Activated CD8-positive, alpha-beta memory T cell treated with anti-CD3 and anti-CD28 coated beads, Interleukin-2, amount 50 U/mL, for 1 hour (primary cell): ENCODE data around the gene MTIF3.
A peak's percentile ranks its signal among the peaks of the same experiment; 100 is the strongest.

Experiments
- DNase-seq: peaks from one replicate; pipeline ENCODE4 v3.0.0-alpha.2; 2020; ENCODE audit errors: extremely low read depth

MTIF3 gene

GRCh38 chr13:27449936-27450828 lies at the start of gene MTIF3:
TSS of gene MTIF3 (minus strand) at chr13:27450564. CDS start at chr13:27440448, 10,116 bp downstream.
- peak; percentile 96 for DNase-seq

DNA sequence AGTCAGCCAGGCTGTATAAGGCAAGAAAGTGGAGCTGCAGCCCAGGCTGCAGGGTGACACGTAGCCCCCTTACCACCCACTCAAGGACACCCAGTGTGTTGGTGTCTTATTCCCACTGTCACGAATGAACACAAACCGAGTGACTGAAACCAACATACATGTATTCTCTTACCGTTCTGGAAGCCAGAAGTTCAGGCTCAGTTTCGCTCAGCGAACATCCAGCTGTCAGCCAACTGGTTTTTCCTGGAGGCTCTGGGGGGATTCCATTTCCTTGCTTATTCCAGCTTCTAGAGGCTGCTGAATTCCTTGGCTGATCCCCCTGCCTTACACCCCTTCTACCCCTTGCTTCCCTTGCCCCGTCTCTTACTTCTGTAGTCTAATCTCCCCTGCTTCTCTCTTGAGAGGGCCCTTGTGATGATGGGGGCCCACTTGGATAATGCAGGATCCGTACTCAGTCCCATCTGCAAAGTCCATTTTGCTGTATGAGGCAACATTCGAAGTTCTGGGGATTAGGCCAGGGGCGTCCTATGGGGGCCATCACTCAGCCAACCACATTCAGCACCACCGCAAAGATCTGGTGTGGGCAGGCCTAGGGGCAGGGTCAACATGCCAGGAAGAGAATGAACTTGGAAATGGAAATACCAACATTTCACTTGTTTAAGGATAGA lies 47.3 kb upstream of the MTIF3 start:
- DNase-seq: no peak

DNA sequence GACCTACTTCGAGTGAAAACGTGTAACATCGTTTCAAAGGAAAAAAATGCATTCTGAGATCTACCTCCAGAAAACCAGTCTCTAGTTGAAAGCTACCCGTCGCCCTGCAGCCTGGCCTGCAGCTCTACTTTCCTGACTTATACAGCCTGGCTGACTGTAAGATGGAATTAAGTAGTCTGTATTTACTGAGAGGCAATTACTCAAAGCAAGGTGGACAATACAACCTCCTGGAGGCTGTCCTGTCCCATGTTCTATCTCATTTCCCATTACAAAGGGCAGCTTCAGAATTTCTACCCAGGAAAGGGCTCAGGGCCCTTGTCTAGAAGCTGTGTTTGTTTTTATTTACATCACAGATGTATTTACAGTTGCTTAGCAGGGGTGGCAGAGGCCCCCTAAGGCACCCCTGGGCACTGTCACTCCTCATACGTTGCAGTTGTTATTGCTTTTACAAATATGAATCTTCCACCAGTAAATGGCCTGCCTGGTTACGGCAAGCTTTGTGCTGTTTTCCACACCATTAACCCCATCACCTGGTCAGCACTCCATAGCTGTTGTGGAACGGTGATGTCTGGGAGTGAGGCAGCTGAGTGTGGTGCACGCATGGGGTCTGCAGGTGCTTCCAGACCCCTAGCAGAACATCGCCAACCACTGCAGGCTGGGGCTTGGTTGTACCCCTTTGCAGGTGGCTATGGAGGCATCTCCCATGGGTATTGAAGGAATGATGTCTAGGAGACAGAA lies 46.3 kb upstream of the MTIF3 start:
- DNase-seq: no peak

- no peak for DNase-seq
These were observed 45.6 kb upstream of the MTIF3 start for GRCh38 chr13:27496006-27496405.

DNA sequence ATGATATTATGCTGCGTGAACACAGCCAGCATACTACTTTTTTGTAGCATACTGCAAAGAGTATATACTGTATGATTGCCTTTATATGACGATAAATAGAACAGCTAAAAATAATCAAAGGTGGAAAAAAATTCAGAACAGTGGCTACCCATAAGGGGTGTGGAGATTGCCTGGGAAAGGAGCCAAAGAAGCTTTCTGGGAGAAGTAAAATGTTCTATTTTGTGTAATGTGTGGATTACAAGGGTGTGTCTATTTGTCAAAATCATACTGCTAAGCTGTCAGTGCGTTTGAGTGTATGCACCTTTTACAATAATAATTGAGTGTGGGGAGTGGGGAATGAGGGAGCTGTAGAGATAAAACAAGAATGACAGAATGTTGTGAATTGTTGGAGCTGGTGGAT lies 45.2 kb upstream of the MTIF3 start:
- DNase-seq: no peak

- DNase-seq: no peak
These were observed 43.6 kb upstream of the MTIF3 start for GRCh38 chr13:27493981-27494380.

DNA sequence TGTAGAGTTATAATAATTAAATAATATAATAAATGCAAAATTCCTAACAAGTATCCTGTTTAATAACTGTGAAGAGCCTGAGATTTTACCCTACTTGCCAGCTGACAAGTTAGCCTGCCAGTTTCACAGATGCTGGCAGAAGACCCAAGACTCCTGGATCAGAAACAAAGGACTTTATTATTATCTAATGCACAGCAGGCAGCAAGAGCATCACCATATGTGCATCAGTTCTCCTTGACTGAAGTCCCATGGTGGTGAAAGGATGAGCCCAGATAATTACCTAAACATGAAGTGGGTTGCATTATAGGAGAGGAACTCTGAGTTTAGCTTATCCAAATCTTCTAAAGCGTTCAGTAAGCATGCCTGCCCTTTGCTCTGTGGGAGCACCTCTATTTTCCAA lies 39.1 kb upstream of the MTIF3 start:
- no peak for DNase-seq

- DNase-seq: no peak
These were observed 37.4 kb upstream of the MTIF3 start for GRCh38 chr13:27487776-27488175.

GRCh38 chr13:27483421-27483820 lies 33.1 kb upstream of the MTIF3 start:
- DNase-seq: no peak

DNA sequence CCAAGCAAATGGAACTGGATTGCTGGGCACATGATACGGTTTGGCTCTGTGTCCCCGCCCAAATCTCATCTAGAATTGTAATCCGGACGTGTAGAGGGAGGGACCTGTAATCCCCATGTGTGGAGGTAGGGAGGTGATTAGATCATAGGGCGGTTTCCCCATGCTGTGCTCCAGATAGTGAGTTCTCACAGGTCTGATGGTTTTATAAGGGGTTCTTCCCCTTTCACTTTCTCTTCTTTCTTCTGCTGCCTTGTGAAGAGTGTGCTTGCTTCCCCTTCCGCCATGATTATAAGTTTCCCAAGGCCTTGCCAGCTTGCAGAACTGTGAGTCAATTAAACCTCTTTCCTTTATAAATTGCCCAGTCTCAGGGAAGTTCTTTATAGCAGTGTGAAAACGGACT lies 32.6 kb upstream of the MTIF3 start:
- DNase-seq: no peak

DNA sequence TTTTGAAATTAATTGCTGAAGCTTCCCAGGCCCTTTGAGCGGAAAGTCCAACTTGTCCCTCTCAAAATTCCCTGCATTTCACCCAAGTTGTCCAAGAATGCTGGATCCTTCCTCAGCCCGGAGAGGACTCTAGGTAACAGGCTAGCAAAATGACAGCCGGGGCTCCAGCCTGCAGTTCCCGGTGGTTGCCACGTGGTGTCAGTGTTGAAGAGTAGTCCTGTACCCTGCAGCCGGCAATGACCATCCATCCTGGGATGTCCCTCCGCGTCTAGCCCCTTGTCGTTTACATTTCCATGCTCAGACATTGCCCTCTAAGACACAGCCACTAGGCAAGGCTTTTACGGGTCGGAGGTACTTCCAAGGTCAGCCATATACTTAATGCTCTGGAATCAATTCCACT lies 31.4 kb upstream of the MTIF3 start:
- no peak for DNase-seq

DNA sequence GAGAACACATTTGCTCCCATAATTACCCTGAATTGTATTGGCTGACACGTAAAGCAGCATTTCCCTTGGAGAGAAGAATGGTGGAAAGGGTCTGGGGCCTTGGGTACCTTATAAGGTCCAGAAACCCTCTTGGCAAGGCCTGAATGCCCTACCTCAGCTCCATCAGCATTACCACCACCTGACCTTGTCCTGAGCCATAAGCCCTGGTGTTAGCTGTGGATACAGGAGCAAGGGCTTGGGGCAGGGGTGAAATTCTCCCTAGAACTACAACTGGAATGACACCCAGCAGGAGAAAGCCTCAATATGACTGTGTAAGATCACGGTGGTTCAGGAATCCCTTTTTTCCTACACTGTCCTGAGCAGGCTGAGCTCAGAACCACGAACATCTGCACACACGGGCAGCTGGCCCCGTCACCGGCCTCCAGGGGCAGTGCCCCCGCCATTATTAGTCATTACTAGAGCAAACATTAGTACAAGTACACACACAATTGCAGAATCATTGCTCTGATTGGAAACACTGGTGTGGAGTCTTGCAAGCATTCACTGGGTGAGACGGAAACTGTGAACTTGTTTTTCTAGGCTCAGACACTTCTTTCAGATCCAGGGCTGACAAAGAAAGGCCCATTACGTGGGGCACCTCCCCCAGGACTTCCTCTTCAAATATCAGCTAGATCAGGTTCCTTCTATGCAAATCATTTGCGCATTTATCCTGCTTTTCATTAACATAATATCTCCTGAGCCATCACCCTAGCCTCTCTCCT lies 26.8 kb upstream of the MTIF3 start:
- no peak for DNase-seq

DNA sequence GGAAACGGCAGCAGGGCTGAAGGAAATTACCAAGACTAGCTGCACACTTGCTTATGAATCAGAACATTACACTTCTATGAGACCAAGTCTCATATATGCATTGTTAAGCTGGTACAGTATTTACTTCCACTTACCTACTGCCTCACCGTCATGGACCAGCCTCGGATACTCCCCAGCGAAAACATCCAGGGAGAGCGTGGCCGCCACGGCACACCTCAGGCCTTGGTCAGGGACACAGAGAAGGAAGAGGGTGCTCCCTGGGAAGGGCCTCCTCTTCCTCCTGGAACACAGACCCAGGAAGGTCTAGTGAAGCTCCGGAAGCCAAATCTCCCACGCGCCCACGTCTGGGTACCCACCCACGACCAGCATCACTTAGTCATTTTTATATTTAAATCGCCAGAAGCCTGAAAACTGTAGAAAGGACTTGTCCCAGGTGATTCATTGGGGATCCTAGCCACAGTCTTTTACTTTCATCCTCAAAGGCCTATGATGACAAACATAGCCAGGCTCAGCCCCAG lies 24.4 kb upstream of the MTIF3 start:
- DNase-seq: no peak

GRCh38 chr13:27472941-27473340 lies 22.6 kb upstream of the MTIF3 start:
- no peak for DNase-seq

GRCh38 chr13:27472441-27472840 lies 22.1 kb upstream of the MTIF3 start:
- DNase-seq: no peak

DNA sequence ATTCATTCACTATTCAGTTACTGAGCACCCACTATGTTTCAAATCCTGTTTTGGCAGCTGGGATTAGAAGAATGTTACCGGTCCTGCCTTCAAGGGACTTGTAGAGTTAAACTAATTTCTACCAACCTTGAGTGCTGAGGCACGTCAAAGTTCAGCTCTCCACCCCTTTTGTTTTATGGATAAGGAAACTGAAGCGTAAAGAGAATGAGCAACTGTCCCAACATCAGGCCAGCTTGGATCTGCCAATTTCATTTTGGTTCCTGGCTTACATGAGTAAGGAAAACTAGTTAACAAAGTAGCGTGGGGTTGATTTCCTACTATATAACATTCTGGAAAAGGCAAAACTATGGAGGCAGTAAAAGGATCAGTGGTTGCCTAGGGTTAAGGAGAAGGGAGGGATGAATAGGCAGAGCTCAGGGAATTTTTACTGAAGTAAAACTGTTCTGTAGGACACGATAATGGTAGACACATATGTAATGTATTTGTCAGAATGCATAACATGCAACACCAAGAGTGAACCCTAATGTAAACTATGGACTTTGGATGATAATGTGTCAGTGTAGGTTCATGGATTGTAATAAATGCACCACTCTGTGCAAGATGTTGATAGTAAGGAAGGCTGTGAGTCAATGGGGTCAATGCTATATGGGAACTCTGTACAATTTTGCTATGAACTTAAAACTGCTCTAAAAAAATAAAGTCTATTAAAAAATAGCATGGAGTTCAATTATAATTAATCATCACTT lies 19.9 kb upstream of the MTIF3 start:
- DNase-seq: no peak

DNA sequence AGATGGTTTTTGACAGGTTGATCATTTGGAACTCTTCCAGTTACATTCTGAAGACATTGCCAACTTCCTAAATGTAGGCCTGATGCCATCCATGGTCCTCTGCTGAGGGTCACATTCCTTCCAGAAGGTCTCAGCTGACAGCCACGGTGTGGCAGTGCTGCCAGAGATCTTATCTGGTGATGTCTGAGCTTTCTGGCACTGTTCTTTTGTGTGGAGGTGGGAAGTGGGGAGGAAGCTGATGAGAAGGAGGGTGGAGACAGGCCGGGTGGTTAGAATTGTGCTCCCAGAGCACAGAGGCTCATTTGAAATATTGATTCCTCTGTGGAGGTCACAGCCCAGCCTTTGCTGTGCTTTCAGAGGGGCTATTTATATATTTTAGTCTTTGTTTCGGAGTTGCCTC lies 16.1 kb upstream of the MTIF3 start:
- DNase-seq: no peak

DNA sequence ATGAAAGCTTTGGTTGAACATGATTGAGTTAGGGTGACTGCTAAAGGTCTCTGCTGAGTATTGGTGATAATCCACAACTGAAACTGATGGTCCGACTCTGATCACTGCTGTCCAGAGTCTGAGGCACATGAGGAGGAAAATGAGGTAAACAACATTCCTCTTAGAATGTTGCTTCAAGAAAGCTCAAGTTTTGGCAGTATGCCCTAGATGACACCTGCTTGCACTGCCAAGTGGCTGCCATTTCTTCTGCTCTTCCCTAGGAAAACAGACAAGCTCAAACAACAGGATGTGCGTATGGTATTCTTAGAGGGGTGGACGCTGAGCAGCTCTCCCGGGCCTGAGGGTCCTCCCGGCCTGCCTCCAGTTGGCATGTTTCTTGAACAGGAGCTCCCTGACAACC lies 15.2 kb upstream of the MTIF3 start:
- DNase-seq: no peak

GRCh38 chr13:27463500-27463899 lies 13.1 kb upstream of the MTIF3 start:
- no peak for DNase-seq

GRCh38 chr13:27461940-27462584 lies 11.7 kb upstream of the MTIF3 start:
- DNase-seq: no peak
